ENCODE results near the gene NTNG2. TPM values are rescaled to one million over a fixed set of nuclear protein-coding genes. Genes with fewer than 3 reads are reported as not detected.
A peak's percentile ranks its signal among the peaks of the same experiment; 100 is the strongest.

Gene NTNG2
- total and polyA plus RNA-seq, 7 donors: 0.01 to 1.3 (median 0.20) TPM

- no peak overlapping the region for H3K27ac ChIP-seq
- ATAC-seq (no peak), DNase-seq (no peak)
- H3K9me3 ChIP-seq: no peaks in the 10 kb centered on the region
- intact Hi-C loops (cut with DNase I): no loop called here
- H3K36me3 ChIP-seq (ENCODE audit: insufficient read depth in 1 of 2, low read depth in 1 of 2): no peaks in the 10 kb centered on the region
- no peak overlapping the region for H3K4me3 ChIP-seq
- 54 to 59% (median 54%) methylated on average over 16 of the region's 16 CpGs for WGBS, 3 donors
- peaks cover 0 to 61% (median 10%) of the 10 kb centered on the region in 3 donors for H3K27me3 ChIP-seq (ENCODE audit: insufficient read depth in 3 of 3, low read length in 2 of 3)
- H3K4me1 ChIP-seq: no peaks in the 10 kb centered on the region
- no peak for TF ChIP-seq CTCF (IDR thresholded peaks at IDR 0.05)
Observed at GRCh38 chr9:132136151-132136780, 25.6 kb upstream of the NTNG2 start.

GRCh38 chr9:132141344-132141947, 20.4 kb upstream of the NTNG2 start:
- no peak for TF ChIP-seq CTCF (IDR thresholded peaks at IDR 0.05)
- Histone ChIP-seq H3K9me3 (no peaks in the 10 kb centered on the region), H3K36me3 (ENCODE audit: insufficient read depth in 1 of 2, low read depth in 1 of 2) (no peaks in the 10 kb centered on the region), H3K27ac (no peak overlapping the region), H3K4me1 (no peaks in the 10 kb centered on the region), H3K4me3 (peak overlapping the region; percentile 40), H3K27me3 (ENCODE audit: insufficient read depth in 3 of 3, low read length in 2 of 3) (peaks cover 0 to 58% (median 7%) of the 10 kb centered on the region in 3 donors)
- ATAC-seq (peak in 3 of 4 donors; percentile 27 to 77 (median 71)), DNase-seq (no peak)
- WGBS, 3 donors: 2 to 4% (median 3%) methylated on average over 24 of the region's 24 CpGs
- intact Hi-C loops (cut with DNase I): no loop called here

GRCh38 chr9:132141948-132142594, 19.8 kb upstream of the NTNG2 start:
- H3K9me3 ChIP-seq: no peaks in the 10 kb centered on the region
- no peak for TF ChIP-seq CTCF (IDR thresholded peaks at IDR 0.05)
- intact Hi-C loops (cut with DNase I): no loop called here
- ATAC-seq: peak in 1 of 4 donors; percentile 52
- no peak overlapping the region for H3K27ac ChIP-seq
- peak overlapping the region; percentile 40 for H3K4me3 ChIP-seq
- no peaks in the 10 kb centered on the region for H3K4me1 ChIP-seq
- peaks cover 0 to 54% (median 7%) of the 10 kb centered on the region in 3 donors for H3K27me3 ChIP-seq (ENCODE audit: insufficient read depth in 3 of 3, low read length in 2 of 3)
- DNase-seq: no peak
- H3K36me3 ChIP-seq (ENCODE audit: insufficient read depth in 1 of 2, low read depth in 1 of 2): no peaks in the 10 kb centered on the region
- WGBS, 3 donors: 41 to 47% (median 45%) methylated on average over 12 of the region's 12 CpGs

DNA sequence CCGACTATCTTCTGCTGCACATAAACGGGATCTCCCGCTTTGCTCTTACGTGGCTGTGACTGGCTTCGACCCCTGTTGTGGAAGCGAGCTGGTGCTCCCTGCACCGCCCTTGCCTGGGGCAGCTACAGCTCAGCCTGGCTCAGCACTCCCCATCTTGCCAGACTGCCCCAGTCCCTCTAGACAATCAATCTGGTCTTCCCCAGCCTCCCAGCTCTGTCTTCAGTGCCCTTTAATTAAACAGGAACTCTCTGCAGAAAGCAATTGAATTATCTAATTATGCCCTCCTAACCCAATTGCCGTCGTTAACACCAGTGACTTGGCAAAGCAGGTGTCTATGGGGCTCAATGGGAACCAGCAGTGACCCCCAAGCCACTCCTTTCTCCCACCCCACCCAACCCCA, 18.9 kb upstream of the NTNG2 start:
- DNase-seq (no peak), ATAC-seq (no peak)
- 37 to 39% (median 38%) methylated on average over 9 of the region's 9 CpGs for WGBS, 3 donors
- Histone ChIP-seq H3K27me3 (ENCODE audit: insufficient read depth in 3 of 3, low read length in 2 of 3) (peaks cover 0 to 48% (median 5%) of the 10 kb centered on the region in 3 donors), H3K27ac (no peak overlapping the region), H3K9me3 (no peaks in the 10 kb centered on the region), H3K4me3 (no peak overlapping the region), H3K4me1 (no peaks in the 10 kb centered on the region), H3K36me3 (ENCODE audit: insufficient read depth in 1 of 2, low read depth in 1 of 2) (no peaks in the 10 kb centered on the region)
- TF ChIP-seq CTCF (IDR thresholded peaks at IDR 0.05): no peak
- intact Hi-C loops (cut with DNase I): no loop called here

All from psoas muscle (tissue), 8 donors.